HT-29 (cell line): Measurements from ENCODE around the gene EIF4EBP2. TPM values are rescaled to one million over a fixed set of nuclear protein-coding genes. Genes with fewer than 3 reads are reported as not detected.

Experiments
- DNase-seq: peaks from one replicate; pipeline ENCODE4 v3.0.0-alpha.2; 2015; ENCODE audit warnings: low spot score
- total RNA-seq: library from RNA; depleted of rRNA; stranded (reverse); fragments of >200 nt; shearing (Covaris generic); gene quantifications from 2 replicates; pipeline ENCODE4 v1.2.3, GENCODE V29; 2014; rRNA removed

The EIF4EBP2 gene, protein sequence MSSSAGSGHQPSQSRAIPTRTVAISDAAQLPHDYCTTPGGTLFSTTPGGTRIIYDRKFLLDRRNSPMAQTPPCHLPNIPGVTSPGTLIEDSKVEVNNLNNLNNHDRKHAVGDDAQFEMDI
- 15.8 and 17.7 TPM in 2 replicates for total RNA-seq

- DNase-seq, result peak; percentile 97
Observed at GRCh38 chr10:70404036-70404786, at the start of gene EIF4EBP2. TSS of gene EIF4EBP2 (plus strand) at chr10:70404145. CDS start at chr10:70404402, 257 bp downstream.

GRCh38 chr10:70354556-70354955 lies 49.4 kb upstream of the EIF4EBP2 start:
- no peak for DNase-seq

DNA sequence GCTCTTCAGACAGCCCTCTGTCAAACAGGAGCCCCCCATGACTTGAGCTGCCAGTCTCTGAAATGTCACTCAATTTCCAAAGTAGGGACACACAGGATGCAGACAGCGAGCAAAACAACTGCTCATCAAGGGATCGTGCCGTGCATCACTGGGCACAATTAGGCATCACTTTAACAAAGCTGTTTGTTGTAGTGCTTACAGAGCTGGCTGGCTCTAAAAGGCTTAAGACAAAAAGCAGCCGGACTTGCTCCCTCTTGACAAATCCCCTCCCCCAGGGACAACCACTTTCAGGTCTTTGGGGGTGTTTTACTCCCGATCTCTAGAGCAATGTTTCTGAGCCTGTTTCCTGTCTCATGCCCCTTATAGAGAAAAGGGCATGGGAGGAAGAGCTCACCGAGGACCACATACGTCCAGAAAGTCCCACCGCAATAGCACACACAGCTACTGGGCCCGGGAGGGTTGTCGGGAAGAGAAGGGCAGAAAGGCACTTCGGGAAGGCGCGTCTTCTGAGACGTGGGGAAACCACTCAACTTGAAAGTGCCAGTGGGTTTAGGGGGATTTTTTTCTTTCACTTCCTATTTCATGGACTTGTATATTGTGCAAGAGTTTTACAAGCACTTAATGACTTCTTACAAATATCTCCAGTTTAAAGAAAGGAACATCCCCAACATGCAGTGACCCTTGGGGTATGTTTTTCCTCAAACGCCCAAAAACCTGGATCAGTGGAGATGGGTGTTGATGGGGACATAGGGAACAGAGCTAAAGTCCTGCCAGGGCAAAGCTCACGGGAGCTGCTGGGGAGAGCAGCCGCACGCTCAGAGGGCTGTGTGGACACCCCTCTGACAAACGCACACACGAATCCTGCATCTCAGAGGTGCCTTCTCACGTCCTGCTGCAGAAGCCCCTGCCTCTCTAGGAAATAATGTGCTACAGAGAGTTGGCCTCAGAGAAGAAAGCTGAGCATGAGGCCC lies 48.6 kb upstream of the EIF4EBP2 start:
- no peak for DNase-seq

DNA sequence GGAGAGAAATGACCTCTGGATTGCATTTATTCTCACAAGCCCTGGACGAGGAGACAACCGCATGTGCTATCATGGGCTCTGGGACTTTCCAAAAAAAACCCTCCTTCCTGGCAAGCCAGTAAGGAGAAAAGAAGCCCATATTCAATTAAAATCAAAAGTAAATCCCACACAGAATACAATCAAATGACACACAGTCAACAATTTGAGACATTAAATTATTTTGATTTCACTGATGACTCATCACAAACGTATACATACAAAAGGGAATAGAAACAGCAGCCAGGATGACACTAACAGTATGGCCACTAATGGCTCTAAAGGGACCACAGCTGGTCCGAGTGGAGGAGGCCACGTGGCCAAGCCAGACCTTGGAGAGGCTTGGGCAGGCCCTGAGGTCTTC lies 46.4 kb upstream of the EIF4EBP2 start:
- DNase-seq, result no peak

GRCh38 chr10:70358446-70358845 lies 45.5 kb upstream of the EIF4EBP2 start:
- no peak for DNase-seq

DNA sequence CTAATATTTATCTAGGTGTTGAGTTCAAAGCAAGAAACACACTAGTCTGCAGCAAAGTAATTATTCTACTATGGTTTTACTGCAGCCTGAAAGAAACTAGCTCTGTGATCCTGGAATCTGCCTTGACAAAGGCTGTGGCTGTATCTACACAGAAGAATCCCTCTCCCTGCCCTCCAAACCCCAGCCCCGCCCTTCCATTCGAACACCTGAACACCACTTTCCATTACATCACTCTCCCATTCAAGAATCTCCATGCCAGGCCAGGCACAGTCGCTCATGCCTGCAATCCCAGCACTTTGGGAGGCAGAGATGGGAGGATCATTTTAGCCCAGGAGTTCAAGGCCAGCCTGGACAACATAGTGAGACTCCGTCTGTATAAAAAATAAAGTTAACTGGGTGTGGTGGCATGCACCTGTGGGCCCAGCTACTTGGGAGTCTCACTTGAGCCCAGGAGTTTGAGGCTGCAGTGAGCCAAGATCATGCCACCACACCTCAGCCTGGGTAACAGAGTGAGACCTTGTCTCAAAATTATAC lies 44.9 kb upstream of the EIF4EBP2 start:
- DNase-seq, result no peak

DNA sequence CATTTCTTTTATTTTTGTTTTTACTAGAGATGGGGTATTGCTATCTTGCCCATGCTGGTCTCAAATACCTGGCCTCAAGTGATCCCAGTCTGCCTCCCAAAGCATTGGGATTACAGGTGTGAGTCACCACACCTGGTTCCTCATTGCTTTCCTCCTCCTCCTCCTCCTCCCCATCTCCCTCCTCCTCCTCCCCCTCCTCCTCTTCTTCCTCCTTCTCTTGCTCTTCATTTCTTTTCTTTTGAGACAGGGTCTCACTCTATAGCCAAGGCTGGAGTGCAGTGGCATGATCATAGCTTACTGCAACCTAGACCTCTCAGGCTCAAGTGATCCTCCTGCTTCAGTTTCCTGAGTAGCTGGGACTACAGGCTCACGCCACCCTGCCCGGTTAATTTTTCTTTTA lies 43.7 kb upstream of the EIF4EBP2 start:
- DNase-seq, result no peak

GRCh38 chr10:70362328-70362727 lies 41.6 kb upstream of the EIF4EBP2 start:
- no peak for DNase-seq

DNA sequence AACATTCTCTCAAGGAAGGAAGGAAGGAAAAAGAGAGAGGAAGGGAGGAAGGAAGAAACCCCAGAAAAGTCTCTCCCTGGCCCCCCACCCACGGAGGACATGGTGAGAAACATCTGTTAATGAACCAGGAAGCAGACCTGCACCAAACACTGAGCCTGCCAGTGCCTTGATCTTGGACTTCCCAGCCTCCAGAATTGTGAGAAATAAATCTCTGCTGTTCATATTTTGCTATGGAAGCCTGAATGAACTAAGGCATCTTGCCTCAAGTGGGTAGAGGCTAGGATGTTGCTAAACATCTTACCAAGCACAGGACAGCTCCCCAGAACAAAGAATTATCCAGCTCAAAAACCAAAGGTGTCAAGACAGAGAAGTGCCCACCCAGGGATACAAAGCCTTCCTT lies 40.7 kb upstream of the EIF4EBP2 start:
- DNase-seq, result no peak

DNA sequence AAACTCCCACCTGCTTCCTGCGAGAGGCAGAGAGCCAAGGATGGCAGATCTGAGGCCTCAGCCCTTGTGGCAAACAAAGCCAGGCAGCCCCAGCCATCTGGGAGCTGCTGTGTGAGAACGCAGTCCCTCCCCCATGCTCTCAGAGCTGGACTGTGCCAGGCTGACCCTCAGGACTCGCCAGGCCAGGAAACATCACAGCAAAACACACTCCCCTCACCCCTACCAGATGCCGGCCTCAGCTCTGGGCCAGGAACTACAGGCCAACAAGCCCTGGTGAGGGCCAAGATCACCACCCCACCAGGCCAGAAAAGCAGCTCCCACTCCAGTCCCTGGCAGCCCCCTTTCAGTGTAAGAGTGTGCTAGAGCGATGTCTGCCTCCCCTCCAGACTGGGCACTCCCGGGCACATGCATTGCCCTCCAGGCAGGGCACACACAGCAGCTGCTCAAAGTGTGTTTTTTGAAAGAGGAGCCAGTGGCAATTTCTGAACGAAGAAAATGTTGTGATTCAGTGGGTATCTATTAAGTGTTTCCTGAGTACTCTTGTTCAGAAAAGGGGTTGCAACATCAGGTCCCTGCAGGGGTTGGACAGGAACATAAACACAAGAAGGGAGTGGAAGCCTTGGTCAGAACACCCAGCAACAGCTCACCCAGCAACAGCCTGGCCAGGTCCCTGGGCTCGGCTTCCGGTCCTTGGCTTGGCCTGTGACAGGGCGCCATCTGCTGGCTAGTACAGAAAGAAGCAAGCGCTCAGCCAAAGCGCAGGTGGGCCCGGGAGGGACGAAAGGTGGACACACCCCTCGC lies 39.8 kb upstream of the EIF4EBP2 start:
- DNase-seq, result peak; percentile 94

GRCh38 chr10:70364772-70365091 lies 39.2 kb upstream of the EIF4EBP2 start:
- no peak for DNase-seq

DNA sequence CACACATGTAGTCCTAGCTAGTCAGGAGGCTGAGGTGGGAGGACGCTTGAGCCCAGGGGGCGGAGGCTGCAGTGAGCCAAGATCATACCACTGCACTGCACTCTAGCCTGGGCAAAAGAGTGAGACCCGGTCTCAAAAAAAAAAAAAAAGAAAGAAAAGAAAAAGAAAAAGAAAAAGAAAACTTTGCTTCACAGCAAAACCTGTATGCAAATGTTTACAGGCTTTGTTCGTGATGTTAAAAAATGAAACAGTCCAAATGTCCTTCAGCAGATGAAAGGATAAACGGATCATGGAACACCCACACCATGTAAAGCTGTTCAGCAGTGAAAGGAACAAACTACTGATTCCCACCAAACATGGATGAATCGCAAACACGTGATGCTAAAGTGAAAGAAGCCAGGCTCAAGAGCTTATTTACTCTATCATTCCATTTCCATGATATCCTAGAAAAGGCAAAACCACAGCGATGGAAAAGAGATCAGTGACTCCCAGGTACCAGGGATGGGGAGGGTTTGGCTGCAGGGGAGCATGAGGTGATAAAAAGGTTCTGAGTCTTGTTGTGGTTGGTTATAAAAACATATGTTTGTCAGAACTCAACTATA lies 36.6 kb upstream of the EIF4EBP2 start:
- no peak for DNase-seq

DNA sequence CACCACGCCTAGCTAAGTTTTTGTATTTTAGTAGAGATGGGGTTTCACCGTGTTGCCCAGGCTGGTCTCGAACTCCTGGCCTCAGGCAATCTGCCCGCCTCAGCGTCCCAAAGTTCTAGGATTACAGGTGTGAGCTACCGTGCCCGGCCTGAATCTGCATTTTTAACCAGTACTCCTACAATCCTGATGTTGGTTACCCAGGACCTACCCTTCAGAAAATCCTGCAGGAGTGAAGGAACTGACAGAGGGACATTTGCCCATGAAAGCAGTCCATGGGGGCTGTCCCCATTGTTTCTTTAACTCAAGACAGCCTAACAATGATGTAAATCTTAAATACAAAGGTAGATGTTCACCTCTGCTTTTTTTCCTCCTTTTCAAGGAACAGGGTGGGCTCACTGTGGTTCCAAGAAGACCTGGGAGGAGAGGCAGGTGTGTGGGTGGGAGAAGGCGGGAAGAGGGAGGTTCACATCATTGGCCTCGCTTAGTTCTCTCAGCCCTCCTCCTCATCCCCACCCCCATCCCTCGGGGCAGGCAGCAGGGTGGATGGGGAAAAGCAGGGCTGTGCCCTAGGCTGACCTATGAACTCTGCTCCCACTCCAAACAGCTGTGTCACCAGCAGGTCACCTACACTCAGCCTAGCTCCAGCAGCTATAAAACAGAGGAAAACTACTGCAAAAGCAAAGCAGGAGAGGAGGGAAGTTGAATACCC lies 35.0 kb upstream of the EIF4EBP2 start:
- no peak for DNase-seq

DNA sequence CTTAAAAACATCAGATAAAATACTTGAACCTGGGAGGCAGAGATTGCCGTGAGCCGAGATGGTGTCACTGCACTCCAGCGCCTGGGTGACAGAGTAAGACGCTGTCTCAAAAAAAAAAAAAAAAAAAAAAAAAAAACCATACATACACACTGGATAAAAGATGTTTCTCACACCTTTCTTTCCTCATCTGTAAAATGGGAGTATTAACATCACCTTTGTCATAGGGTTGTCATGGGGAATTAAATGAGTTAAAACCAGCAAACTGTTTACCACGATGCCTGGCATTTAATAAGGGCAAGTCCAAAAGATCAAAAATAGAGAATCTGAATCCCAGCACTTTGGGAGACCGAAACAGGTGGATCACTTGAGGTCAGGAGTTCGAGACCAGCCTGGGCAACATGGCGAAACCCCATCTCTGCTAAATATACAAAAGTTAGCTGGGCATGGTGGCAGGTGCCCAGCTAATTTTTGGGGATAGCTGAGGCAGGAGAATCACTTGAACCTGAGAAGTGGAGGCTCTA lies 34.4 kb upstream of the EIF4EBP2 start:
- DNase-seq, result no peak

DNA sequence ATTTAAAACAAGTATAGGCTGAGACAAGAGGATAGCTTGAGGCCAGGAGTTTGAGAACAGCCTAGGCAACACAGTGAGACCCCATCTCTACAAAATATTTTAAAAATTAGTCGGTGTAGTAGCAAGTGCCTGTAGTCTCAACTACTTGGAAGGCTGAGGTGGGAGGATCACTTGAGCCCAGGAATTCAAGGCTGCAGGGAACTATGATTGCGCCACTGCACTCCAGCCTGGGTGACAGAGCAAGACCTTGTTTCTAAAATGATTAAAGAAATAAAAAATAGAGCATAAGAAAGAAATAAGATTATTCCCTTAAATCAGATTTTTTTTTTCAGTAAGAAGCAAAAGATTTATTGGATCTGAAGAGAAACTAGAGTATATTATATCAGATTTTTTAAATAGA lies 33.2 kb upstream of the EIF4EBP2 start:
- DNase-seq, result no peak

DNA sequence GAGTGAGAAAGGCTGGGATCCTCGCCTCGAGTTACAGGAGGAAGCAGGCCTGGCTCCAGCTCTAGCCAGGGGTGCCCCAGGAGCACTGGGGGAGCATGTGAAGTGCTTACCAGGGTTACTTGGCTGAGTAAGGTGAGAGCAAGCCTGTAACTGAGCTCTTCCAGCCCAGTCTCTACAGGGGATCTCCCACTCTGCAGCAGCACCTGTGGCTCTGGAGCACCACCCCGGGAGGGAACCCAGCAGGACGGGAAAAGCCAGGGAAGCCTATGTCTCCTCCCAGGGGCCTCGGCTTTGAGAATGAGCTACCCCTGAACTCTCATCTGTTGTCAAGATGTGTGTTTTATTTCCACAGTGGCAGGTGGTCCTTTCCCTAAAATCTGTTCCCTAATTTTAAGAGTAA lies 32.1 kb upstream of the EIF4EBP2 start:
- DNase-seq, result no peak

GRCh38 chr10:70374775-70375614 lies 28.9 kb upstream of the EIF4EBP2 start:
- no peak for DNase-seq

DNA sequence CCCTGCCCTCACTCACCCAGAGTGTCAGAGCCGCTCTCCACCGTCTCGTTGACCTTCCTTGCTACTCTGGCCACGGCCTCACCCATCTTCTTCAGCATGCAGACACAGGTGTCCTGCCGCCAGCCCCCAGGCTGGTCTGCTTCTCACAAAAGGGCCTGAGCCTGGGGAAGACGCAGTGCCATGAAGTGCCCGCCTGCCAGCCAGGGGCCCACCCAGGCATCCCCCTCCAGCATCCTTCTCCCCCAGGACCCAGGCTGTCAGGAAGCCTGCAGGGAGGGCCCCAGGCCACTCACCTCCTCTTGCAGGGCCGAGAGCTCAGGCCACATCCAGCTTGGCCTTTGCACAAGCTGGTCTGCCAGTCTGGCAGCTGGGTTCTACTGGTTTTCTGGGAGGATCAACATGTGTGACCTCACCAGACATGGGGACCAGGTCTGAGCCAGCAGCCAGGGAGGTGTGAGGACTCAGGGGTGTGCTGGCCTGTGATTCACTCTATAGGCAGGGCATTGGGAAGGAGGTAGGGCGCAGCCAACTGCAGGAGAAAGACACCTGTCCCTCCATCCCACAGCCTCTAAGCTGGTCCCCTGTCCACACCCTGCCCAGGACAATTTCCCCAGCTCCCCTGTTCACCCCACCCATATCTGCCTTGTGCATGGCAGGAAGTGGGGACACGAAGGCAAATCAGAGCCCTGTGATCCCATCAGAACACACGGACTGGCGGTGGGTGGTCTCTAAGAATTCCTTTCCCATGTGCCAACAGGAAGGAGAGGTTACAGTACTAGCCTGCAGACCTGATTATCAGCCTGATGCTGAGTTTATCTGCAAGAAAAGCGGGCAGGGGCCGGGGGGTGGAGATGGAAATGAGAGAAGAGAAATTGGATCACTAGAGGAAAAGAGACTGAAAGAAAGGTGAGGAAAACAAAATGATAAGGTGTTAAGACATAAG lies 27.2 kb upstream of the EIF4EBP2 start:
- DNase-seq, result no peak
